OCI-LY7 (cell line): ENCODE data around the gene ZDHHC14. TPM values are rescaled to one million over a fixed set of nuclear protein-coding genes. Genes with fewer than 3 reads are reported as not detected.

ENCODE experiments used
- BruUV-seq: library from RNA; stranded (reverse); fragments of 400-500 nt; replicated peaks from 2 replicates; lab custom pipeline; 2021; lab: Mats Ljungman, UMichigan
- CTCF ChIA-PET: fragments of 300-600 bp; sonication (Branson Sonifier 250); formaldehyde crosslinking; loops from one replicate; lab custom pipeline; 2022; ENCODE audit warnings: antibody characterized with exemption; ENCODE audit not compliant: unreplicated experiment; lab: Charles Lee
- POLR2A ChIA-PET: fragments of 300-600 bp; sonication (Branson Sonifier 250); formaldehyde crosslinking; loops from one replicate; lab custom pipeline; 2022; ENCODE audit warnings: antibody characterized with exemption; lab: Charles Lee
- DNase-seq: peaks from one replicate; pipeline ENCODE4 v3.0.0-alpha.2; 2015; ENCODE audit warnings: low spot score
- H2AFZ ChIP-seq: fragments of 200-600 bp; sonication (generic), shearing (Covaris generic); 2 replicates; pipeline ENCODE4 v1.6.1; 2014; ENCODE audit warnings: mild to moderate bottlenecking, antibody characterized with exemption, low read length, moderate library complexity
- H3K27ac ChIP-seq: fragments of 200-600 bp; sonication (generic); 2 replicates; pipeline ENCODE4 v1.5.1; 2014; ENCODE audit warnings: mixed run types, low read depth, mild to moderate bottlenecking, moderate library complexity, low read length, inconsistent platforms; ENCODE audit not compliant: poor library complexity, severe bottlenecking
- H3K36me3 ChIP-seq: fragments of 200-600 bp; sonication (generic); 2 replicates; pipeline ENCODE4 v1.6.1; 2014; ENCODE audit warnings: mild to moderate bottlenecking, antibody characterized with exemption, low read length, moderate library complexity, mixed read lengths; ENCODE audit not compliant: insufficient read depth
- H3K4me1 ChIP-seq: fragments of 200-600 bp; sonication (generic); 2 replicates; pipeline ENCODE4 v1.5.1; 2014; ENCODE audit warnings: mild to moderate bottlenecking, low read length; ENCODE audit not compliant: insufficient read depth, poor library complexity, severe bottlenecking
- H3K4me2 ChIP-seq: fragments of 200-600 bp; sonication (generic); 2 replicates; pipeline ENCODE4 v1.6.1; 2014; ENCODE audit warnings: mild to moderate bottlenecking, low read length
- H3K4me3 ChIP-seq: fragments of 200-600 bp; sonication (generic); 2 replicates; pipeline ENCODE4 v1.5.1; 2014; ENCODE audit warnings: mild to moderate bottlenecking, low read depth, low read length; ENCODE audit not compliant: poor library complexity, severe bottlenecking
- H3K79me2 ChIP-seq: fragments of 200-600 bp; sonication (generic); 2 replicates; pipeline ENCODE4 v1.6.1; 2016; ENCODE audit warnings: low read depth, mild to moderate bottlenecking, low read length, moderate library complexity, mixed read lengths; ENCODE audit not compliant: insufficient read depth
- H3K9me2 ChIP-seq: fragments of 200-600 bp; sonication (generic); 2 replicates; pipeline ENCODE4 v1.6.1; 2016; ENCODE audit warnings: mild to moderate bottlenecking, low read length, mixed read lengths; ENCODE audit not compliant: insufficient read depth
- H3K9me3 ChIP-seq: fragments of 200-600 bp; sonication (generic); 2 replicates; pipeline ENCODE4 v1.6.1; 2014; ENCODE audit warnings: mild to moderate bottlenecking, mixed run types, low read length, mixed read lengths
- H4K20me1 ChIP-seq: fragments of 200-600 bp; sonication (generic); 2 replicates; pipeline ENCODE4 v1.6.1; 2014; ENCODE audit warnings: mild to moderate bottlenecking, antibody characterized with exemption, low read length, moderate library complexity, mixed read lengths; ENCODE audit not compliant: insufficient read depth
- EZH2phosphoT487 ChIP-seq: fragments of 200-600 bp; sonication (generic); IDR thresholded peaks from 2 replicates; pipeline ENCODE4 v1.6.1; 2018; ENCODE audit warnings: low read depth, borderline replicate concordance, mild to moderate bottlenecking, mixed run types, antibody characterized with exemption, low read length, moderate library complexity, mixed read lengths
- intact Hi-C: fragments of 100-400 bp; cut with micrococcal nuclease; formaldehyde crosslinking; loops from one replicate; pipeline ENCODE4 v1.10.0; 2022; ENCODE audit not compliant: unreplicated experiment
- total RNA-seq, 2 experiments: library from RNA; depleted of rRNA in 1 of 2; stranded (reverse); fragments of >200 nt in 1 of 2; shearing (Covaris generic) in 1 of 2; gene quantifications; 2 replicates each; pipeline ENCODE4 v1.2.3, GENCODE V29; 2014 to 2022
- TF ChIP-seq, protein P1 (sequence below): fragments of 200-600 bp; sonication (generic); conservative IDR thresholded peaks from 2 replicates; pipeline ENCODE4 v1.5.1; 2014; ENCODE audit warnings: mild to moderate bottlenecking, antibody characterized with exemption, low read length, moderate library complexity, mixed read lengths

Gene ZDHHC14
- total RNA-seq, 2 experiments from 2014 or later = 0.69 to 3.0 TPM

GRCh38 chr6:157534977-157535339, 154.0 kb downstream of the ZDHHC14 start:
- BruUV-seq = no TSS peak
- TF ChIP-seq EZH2phosphoT487 = no peak
- TF ChIP-seq, protein P1, sequence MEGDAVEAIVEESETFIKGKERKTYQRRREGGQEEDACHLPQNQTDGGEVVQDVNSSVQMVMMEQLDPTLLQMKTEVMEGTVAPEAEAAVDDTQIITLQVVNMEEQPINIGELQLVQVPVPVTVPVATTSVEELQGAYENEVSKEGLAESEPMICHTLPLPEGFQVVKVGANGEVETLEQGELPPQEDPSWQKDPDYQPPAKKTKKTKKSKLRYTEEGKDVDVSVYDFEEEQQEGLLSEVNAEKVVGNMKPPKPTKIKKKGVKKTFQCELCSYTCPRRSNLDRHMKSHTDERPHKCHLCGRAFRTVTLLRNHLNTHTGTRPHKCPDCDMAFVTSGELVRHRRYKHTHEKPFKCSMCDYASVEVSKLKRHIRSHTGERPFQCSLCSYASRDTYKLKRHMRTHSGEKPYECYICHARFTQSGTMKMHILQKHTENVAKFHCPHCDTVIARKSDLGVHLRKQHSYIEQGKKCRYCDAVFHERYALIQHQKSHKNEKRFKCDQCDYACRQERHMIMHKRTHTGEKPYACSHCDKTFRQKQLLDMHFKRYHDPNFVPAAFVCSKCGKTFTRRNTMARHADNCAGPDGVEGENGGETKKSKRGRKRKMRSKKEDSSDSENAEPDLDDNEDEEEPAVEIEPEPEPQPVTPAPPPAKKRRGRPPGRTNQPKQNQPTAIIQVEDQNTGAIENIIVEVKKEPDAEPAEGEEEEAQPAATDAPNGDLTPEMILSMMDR = no peak
- no peak overlapping the region for H3K4me3 ChIP-seq
- H4K20me1 ChIP-seq = no peaks in the 10 kb centered on the region
- no peak overlapping the region for H2AFZ ChIP-seq
- ChIA-PET POLR2A (interaction anchor here (1.2 kb wide), 1 partner anchor 72 kb away, joined by 3 read pairs; no protein-coding TSS in a partner anchor), CTCF (no interaction called here)
- no peaks in the 10 kb centered on the region for H3K79me2 ChIP-seq
- intact Hi-C loops = no loop called here
- H3K9me3 ChIP-seq = no peaks in the 10 kb centered on the region
- H3K4me1 ChIP-seq = peaks cover 17% of the 10 kb centered on the region
- DNase-seq = no peak
- no peak overlapping the region for H3K27ac ChIP-seq
- H3K9me2 ChIP-seq = no peaks in the 10 kb centered on the region
- no peak overlapping the region for H3K4me2 ChIP-seq
- H3K36me3 ChIP-seq = no peaks in the 10 kb centered on the region

GRCh38 chr6:157535340-157536222, 154.6 kb downstream of the ZDHHC14 start:
- no TSS peak for BruUV-seq
- H3K79me2 ChIP-seq = no peaks in the 10 kb centered on the region
- H4K20me1 ChIP-seq = no peaks in the 10 kb centered on the region
- H2AFZ ChIP-seq = peak overlapping the region; percentile 97
- H3K9me2 ChIP-seq = no peaks in the 10 kb centered on the region
- intact Hi-C loops = no loop called here
- H3K27ac ChIP-seq = no peak overlapping the region
- CTCF ChIA-PET = no interaction called here
- H3K4me1 ChIP-seq = peaks cover 17% of the 10 kb centered on the region
- peak; percentile 32 for DNase-seq
- no peak overlapping the region for H3K4me3 ChIP-seq
- no peaks in the 10 kb centered on the region for H3K9me3 ChIP-seq
- POLR2A ChIA-PET = interaction anchor here (1.0 to 1.2 kb wide), 2 partner anchors 7 to 71 kb away, joined by 3 read pairs; no protein-coding TSS in a partner anchor
- peak overlapping the region; percentile 46 for H3K4me2 ChIP-seq
- TF ChIP-seq EZH2phosphoT487 = no peak
- TF ChIP-seq, protein P1 = no peak
- H3K36me3 ChIP-seq = no peaks in the 10 kb centered on the region

DNA sequence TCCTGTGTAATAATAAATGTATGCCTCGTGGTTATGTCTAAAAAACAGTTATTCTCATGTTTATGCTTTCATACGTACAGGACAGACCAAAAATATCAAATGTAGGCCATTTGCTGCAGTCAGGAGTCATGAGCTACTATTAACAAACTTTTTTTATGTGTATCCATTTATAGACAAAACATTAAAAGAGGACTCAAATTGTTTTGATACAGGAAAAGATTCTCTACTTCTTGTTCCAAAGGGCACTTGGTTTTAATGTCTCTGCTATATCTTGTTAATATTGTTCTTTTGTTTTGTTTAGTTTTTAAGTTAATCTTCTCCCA, 155.2 kb downstream of the ZDHHC14 start:
- POLR2A ChIA-PET = interaction anchor here (1.0 kb wide), 1 partner anchor 8 kb away, joined by 3 read pairs; no protein-coding TSS in a partner anchor
- Histone ChIP-seq H3K36me3 (no peaks in the 10 kb centered on the region), H3K9me3 (no peaks in the 10 kb centered on the region), H3K4me1 (peaks cover 17% of the 10 kb centered on the region), H3K4me2 (peak overlapping the region; percentile 46), H3K79me2 (no peaks in the 10 kb centered on the region), H2AFZ (peak overlapping the region; percentile 97), H4K20me1 (no peaks in the 10 kb centered on the region), H3K9me2 (no peaks in the 10 kb centered on the region), H3K4me3 (no peak overlapping the region), H3K27ac (no peak overlapping the region)
- TF ChIP-seq EZH2phosphoT487 = no peak
- TF ChIP-seq, protein P1 = no peak
- BruUV-seq = no TSS peak
- CTCF ChIA-PET = no interaction called here
- intact Hi-C loops = no loop called here
- no peak for DNase-seq
